ENCODE results near the gene PHF2.
"Not testable (repeated sequence)": the region's sequence is repeated elsewhere in the genome, so short reads cannot be mapped to it uniquely, and the experiment has no call there.

Gene PHF2

DNA sequence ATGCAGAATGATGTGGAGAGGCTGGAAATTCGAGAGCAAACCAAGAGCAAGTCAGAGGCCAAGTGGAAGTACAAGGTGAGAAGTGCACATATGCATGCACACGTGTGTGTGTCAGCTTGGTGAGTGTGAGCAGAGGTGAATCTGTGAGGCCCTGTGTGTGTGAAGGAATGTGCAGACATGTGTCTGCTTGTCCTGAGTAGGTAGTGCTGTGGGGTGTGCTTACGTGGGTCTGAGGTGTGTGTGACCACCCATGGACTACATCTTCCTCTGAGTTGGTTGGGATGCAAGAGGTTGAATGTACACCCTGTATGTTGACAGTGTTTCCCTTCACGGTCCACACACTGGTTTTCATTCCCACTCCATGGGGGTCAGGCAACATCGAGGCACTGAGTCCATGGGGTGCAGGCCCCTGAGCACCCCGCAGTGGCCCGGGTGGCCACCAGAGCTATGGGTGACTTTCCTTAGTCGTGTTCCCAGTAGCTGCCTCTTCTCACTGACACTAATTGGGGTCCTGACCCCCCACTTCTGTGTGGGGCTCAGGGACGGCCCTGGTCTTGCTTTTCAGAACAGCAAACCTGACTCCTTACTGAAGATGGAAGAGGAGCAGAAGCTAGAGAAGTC is 86.7 kb downstream of the PHF2 start:
- H3K27ac ChIP-seq: no peak overlapping the region
- TF ChIP-seq, protein P1, sequence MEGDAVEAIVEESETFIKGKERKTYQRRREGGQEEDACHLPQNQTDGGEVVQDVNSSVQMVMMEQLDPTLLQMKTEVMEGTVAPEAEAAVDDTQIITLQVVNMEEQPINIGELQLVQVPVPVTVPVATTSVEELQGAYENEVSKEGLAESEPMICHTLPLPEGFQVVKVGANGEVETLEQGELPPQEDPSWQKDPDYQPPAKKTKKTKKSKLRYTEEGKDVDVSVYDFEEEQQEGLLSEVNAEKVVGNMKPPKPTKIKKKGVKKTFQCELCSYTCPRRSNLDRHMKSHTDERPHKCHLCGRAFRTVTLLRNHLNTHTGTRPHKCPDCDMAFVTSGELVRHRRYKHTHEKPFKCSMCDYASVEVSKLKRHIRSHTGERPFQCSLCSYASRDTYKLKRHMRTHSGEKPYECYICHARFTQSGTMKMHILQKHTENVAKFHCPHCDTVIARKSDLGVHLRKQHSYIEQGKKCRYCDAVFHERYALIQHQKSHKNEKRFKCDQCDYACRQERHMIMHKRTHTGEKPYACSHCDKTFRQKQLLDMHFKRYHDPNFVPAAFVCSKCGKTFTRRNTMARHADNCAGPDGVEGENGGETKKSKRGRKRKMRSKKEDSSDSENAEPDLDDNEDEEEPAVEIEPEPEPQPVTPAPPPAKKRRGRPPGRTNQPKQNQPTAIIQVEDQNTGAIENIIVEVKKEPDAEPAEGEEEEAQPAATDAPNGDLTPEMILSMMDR (IDR thresholded peaks at IDR 0.05): no peak
- TF ChIP-seq ZFX (IDR thresholded peaks at IDR 0.05; ENCODE audit: borderline replicate concordance): no peak

DNA sequence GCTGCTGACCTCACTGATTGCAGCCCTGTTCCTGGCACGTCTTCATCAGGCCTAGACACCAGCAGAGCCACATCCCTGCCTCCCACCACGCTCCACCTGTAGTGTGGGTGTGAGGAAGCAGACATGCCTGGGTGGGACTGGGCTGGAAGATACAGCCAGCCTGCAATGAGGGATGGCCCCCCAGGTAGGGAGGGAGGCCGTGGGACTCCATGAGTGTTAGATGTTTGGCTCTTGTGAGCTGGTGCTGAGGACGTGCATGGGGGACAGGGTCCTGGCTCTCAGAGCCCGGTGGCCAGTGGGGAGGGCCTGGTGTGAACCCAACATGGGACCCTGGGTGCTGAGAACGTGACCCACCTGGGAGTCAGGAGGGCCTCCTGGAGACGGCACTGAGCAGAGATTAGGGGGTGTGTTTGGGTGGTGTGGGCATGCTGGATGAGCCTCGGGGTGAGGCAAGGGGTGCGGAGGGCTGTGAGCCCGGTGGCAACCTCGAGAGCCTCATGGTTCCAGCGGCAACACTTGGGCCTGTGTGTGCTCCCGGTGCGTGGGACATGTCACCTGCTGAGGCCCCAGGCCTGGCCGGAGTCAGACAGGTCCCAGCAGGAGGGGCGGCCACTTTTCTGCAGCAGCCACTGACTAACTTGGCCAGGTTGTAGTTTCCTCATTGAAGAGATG is 87.6 kb downstream of the PHF2 start:
- no peak overlapping the region for H3K27ac ChIP-seq
- TF ChIP-seq, protein P1 (IDR thresholded peaks at IDR 0.05): no peak
- no peak for TF ChIP-seq ZFX (IDR thresholded peaks at IDR 0.05; ENCODE audit: borderline replicate concordance)

GRCh38 chr9:93664549-93665120 is 88.3 kb downstream of the PHF2 start:
- no peak overlapping the region for H3K27ac ChIP-seq
- TF ChIP-seq, protein P1 (IDR thresholded peaks at IDR 0.05): no peak
- TF ChIP-seq ZFX (IDR thresholded peaks at IDR 0.05; ENCODE audit: borderline replicate concordance): no peak

DNA sequence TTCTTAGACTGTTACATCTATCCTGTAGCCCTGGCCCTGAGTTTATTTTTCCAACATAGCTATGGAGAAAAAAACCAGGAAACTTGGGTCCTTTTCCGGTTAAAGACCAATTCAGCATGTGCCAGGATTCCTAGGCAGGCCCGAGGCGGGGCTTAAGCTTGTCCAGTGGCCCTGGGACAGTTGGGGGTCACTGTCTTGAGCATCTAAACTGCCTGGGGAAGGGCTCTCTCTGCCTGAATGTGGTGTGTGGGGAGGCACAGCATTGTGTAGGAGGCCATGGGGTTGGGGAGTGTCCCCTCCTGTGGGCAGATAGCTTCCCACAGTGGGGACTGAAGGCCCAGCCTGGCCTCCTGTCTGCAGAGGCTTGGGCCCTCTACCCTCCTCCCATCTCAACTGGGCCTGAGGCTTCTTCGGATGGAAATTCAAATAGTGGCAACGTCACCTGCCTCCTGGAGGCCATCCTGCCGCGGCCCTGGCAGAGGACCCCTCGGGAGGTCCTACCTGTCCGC is 88.8 kb downstream of the PHF2 start:
- TF ChIP-seq, protein P1 (IDR thresholded peaks at IDR 0.05): no peak
- no peak for TF ChIP-seq ZFX (IDR thresholded peaks at IDR 0.05; ENCODE audit: borderline replicate concordance)

DNA sequence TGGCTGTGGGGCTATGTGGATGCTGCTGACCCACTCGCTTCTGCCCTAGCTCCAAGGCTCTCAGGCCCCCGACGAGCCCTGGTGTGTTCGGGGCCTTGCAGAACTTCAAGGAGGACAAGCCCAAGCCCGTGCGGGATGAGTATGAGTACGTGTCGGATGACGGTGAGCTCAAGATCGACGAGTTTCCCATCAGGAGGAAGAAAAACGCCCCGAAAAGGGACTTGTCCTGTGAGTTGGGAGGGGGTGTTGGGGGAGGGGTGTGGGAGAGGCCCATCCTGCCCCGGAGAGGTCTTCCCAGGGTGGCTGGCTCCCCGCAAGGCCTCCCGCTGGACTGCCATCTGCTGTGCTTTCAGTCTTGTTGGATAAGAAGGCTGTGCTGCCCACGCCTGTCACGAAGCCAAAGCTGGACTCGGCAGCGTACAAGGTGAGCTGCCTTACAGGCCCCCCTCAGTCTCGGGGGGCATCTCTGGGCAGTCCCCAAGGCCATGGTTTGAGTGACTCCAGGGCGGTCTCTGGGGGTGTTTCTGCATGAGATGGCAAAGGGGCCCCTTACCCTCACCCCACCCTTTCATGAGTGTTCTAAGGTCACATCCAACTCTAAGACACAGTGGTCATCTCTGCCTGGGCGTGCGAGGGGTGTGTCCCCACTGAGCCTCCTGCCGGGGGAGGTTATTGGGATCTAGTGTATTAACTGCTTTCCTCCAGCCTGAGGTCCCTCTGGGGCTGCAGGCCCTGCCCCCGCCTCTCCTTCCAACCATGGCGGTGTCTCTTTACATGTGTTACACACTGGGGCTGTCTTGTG is 89.5 kb downstream of the PHF2 start:
- TF ChIP-seq ZFX (IDR thresholded peaks at IDR 0.05; ENCODE audit: borderline replicate concordance): no peak
- TF ChIP-seq, protein P1 (IDR thresholded peaks at IDR 0.05): no peak
- H3K27ac ChIP-seq: no peak overlapping the region

More for the DNA sequence above, 88.8 kb downstream of the PHF2 start:
- no peak overlapping the region for H3K27ac ChIP-seq

GRCh38 chr9:93666439-93666784 is 90.0 kb downstream of the PHF2 start:
- not testable (repeated sequence) for H3K27ac ChIP-seq

- no peak overlapping the region for H3K27ac ChIP-seq
- TF ChIP-seq ZFX (IDR thresholded peaks at IDR 0.05; ENCODE audit: borderline replicate concordance): no peak
- TF ChIP-seq, protein P1 (IDR thresholded peaks at IDR 0.05): no peak
Measured at GRCh38 chr9:93667006-93667405, 90.6 kb downstream of the PHF2 start.
